SH-SY5Y (cell line): ENCODE data around the gene LCE3E.

Experiments
- GATA2 ChIP-seq: IDR thresholded peaks from 2 replicates; pipeline ENCODE4 v1.6.1; 2011; ENCODE audit warnings: mild to moderate bottlenecking, low read depth, low read length
- GATA3 ChIP-seq: IDR thresholded peaks from 2 replicates; pipeline ENCODE4 v1.6.1; 2011; ENCODE audit warnings: low read depth, mild to moderate bottlenecking, low read length, moderate library complexity

- TF ChIP-seq GATA3, result no peak
- no peak for TF ChIP-seq GATA2
Observed at GRCh38 chr1:152519851-152520250, 46.7 kb downstream of the LCE3E start.
